ENCODE measurements around the gene CIT.

The CIT gene

GRCh38 chr12:119679490-119679889 lies 197.6 kb downstream of the CIT start:
- H3K36me3 Mint-ChIP-seq = peaks cover 79% of the 10 kb centered on the region
- H3K4me1 Mint-ChIP-seq = peaks cover 9% of the 10 kb centered on the region
- H3K27ac Mint-ChIP-seq = peak overlapping the region; percentile 77
- no peak for DNase-seq (ENCODE audit: low spot score in 2 of 2)
- ATAC-seq = no peak
- no peaks in the 10 kb centered on the region for H3K9me3 Mint-ChIP-seq
- no peak overlapping the region for H3K4me3 Mint-ChIP-seq

- H3K4me1 Mint-ChIP-seq = peaks cover 13% of the 10 kb centered on the region
- peaks cover 84% of the 10 kb centered on the region for H3K36me3 Mint-ChIP-seq
- H3K9me3 Mint-ChIP-seq = no peaks in the 10 kb centered on the region
- H3K27ac Mint-ChIP-seq = peak overlapping the region; percentile 77
- no peak for DNase-seq (ENCODE audit: low spot score in 2 of 2)
- H3K4me3 Mint-ChIP-seq = no peak overlapping the region
- no peak for ATAC-seq
These were observed 198.0 kb downstream of the CIT start for GRCh38 chr12:119679081-119679480.

GRCh38 chr12:119678459-119678858 lies 198.7 kb downstream of the CIT start:
- Mint-ChIP-seq H3K4me1 (peaks cover 20% of the 10 kb centered on the region), H3K27ac (no peak overlapping the region)
- ATAC-seq = no peak

GRCh38 chr12:119676573-119676972 lies 200.5 kb downstream of the CIT start:
- peaks cover 23% of the 10 kb centered on the region for H3K4me1 Mint-ChIP-seq
- no peak for DNase-seq (ENCODE audit: low spot score in 2 of 2)
- peaks cover 100% of the 10 kb centered on the region for H3K36me3 Mint-ChIP-seq
- no peak overlapping the region for H3K4me3 Mint-ChIP-seq
- no peak overlapping the region for H3K27ac Mint-ChIP-seq
- ATAC-seq = no peak
- no peaks in the 10 kb centered on the region for H3K9me3 Mint-ChIP-seq

More at GRCh38 chr12:119678459-119678858, 198.7 kb downstream of the CIT start:
- Mint-ChIP-seq H3K9me3 (no peaks in the 10 kb centered on the region), H3K36me3 (peaks cover 90% of the 10 kb centered on the region), H3K4me3 (no peak overlapping the region)
- no peak for DNase-seq (ENCODE audit: low spot score in 2 of 2)

GRCh38 chr12:119676022-119676421 lies 201.1 kb downstream of the CIT start:
- Mint-ChIP-seq H3K4me3 (no peak overlapping the region), H3K9me3 (no peaks in the 10 kb centered on the region), H3K27ac (peak overlapping the region; percentile 90), H3K4me1 (peaks cover 27% of the 10 kb centered on the region), H3K36me3 (peaks cover 100% of the 10 kb centered on the region)
- ATAC-seq (no peak), DNase-seq (ENCODE audit: low spot score in 2 of 2) (no peak)

GRCh38 chr12:119674560-119674959 lies 202.6 kb downstream of the CIT start:
- peak; percentile 49 for ATAC-seq
- H3K9me3 Mint-ChIP-seq = no peaks in the 10 kb centered on the region
- no peak overlapping the region for H3K4me3 Mint-ChIP-seq
- H3K27ac Mint-ChIP-seq = peak overlapping the region; percentile 90
- no peak for DNase-seq (ENCODE audit: low spot score in 2 of 2)
- peaks cover 100% of the 10 kb centered on the region for H3K36me3 Mint-ChIP-seq
- H3K4me1 Mint-ChIP-seq = peaks cover 42% of the 10 kb centered on the region

GRCh38 chr12:119673634-119674033 lies 203.5 kb downstream of the CIT start:
- Mint-ChIP-seq H3K27ac (peak overlapping the region; percentile 90), H3K36me3 (peaks cover 94% of the 10 kb centered on the region), H3K4me3 (peak overlapping the region; percentile 44), H3K4me1 (peaks cover 44% of the 10 kb centered on the region), H3K9me3 (no peaks in the 10 kb centered on the region)
- DNase-seq (ENCODE audit: low spot score in 2 of 2) (no peak), ATAC-seq (peak; percentile 67)

- H3K27ac Mint-ChIP-seq = peak overlapping the region; percentile 90
These were observed 204.9 kb downstream of the CIT start for GRCh38 chr12:119672194-119672593.

GRCh38 chr12:119671070-119671469 lies 206.1 kb downstream of the CIT start:
- DNase-seq (ENCODE audit: low spot score in 2 of 2) = no peak
- Mint-ChIP-seq H3K36me3 (peaks cover 83% of the 10 kb centered on the region), H3K4me3 (peak overlapping the region; percentile 86), H3K4me1 (peaks cover 59% of the 10 kb centered on the region), H3K9me3 (no peaks in the 10 kb centered on the region), H3K27ac (peak overlapping the region; percentile 90)
- no peak for ATAC-seq

More at GRCh38 chr12:119672194-119672593, 204.9 kb downstream of the CIT start:
- H3K36me3 Mint-ChIP-seq = peaks cover 94% of the 10 kb centered on the region
- DNase-seq (ENCODE audit: low spot score in 2 of 2) (no peak), ATAC-seq (no peak)
- no peaks in the 10 kb centered on the region for H3K9me3 Mint-ChIP-seq
- H3K4me3 Mint-ChIP-seq = no peak overlapping the region
- H3K4me1 Mint-ChIP-seq = peaks cover 47% of the 10 kb centered on the region

- Mint-ChIP-seq H3K4me3 (peak overlapping the region; percentile 86), H3K4me1 (peaks cover 62% of the 10 kb centered on the region), H3K27ac (peak overlapping the region; percentile 90), H3K36me3 (peaks cover 71% of the 10 kb centered on the region), H3K9me3 (no peaks in the 10 kb centered on the region)
- no peak for DNase-seq (ENCODE audit: low spot score in 2 of 2)
- no peak for ATAC-seq
These were observed 207.2 kb downstream of the CIT start for GRCh38 chr12:119669744-119670472.

- peaks cover 51% of the 10 kb centered on the region for H3K4me1 Mint-ChIP-seq
- DNase-seq (ENCODE audit: low spot score in 2 of 2) (no peak), ATAC-seq (peak; percentile 1)
- peak overlapping the region; percentile 94 for H3K27ac Mint-ChIP-seq
- peak overlapping the region; percentile 86 for H3K4me3 Mint-ChIP-seq
- no peaks in the 10 kb centered on the region for H3K9me3 Mint-ChIP-seq
- peaks cover 56% of the 10 kb centered on the region for H3K36me3 Mint-ChIP-seq
These were observed 208.7 kb downstream of the CIT start for GRCh38 chr12:119668324-119668841.

- peak within 1 kb of the TSS; percentile 86 for H3K4me3 Mint-ChIP-seq
- H3K27ac Mint-ChIP-seq = peak within 1 kb of the TSS; percentile 94
- ATAC-seq (peak; percentile 98), DNase-seq (ENCODE audit: low spot score in 2 of 2) (peak; percentile 91 to 97)
- H3K36me3 Mint-ChIP-seq = peaks cover 50% of the 10 kb centered on the region
- H3K9me3 Mint-ChIP-seq = no peaks in the 10 kb centered on the region
- peaks cover 44% of the 10 kb centered on the region for H3K4me1 Mint-ChIP-seq
These were observed 209.4 kb downstream of the CIT start, which contains the start of gene PRKAB1 for GRCh38 chr12:119667577-119668323. TSS of gene PRKAB1 (plus strand) at chr12:119668133. CDS start at chr12:119668245, 112 bp downstream.

GRCh38 chr12:119666900-119667576 lies 210.1 kb downstream of the CIT start:
- ATAC-seq = peak; percentile 4
- Mint-ChIP-seq H3K27ac (peak overlapping the region; percentile 94), H3K36me3 (peaks cover 42% of the 10 kb centered on the region), H3K4me3 (peak overlapping the region; percentile 86), H3K4me1 (peaks cover 41% of the 10 kb centered on the region), H3K9me3 (no peaks in the 10 kb centered on the region)
- no peak for DNase-seq (ENCODE audit: low spot score in 2 of 2)

- Mint-ChIP-seq H3K4me1 (peaks cover 38% of the 10 kb centered on the region), H3K9me3 (no peaks in the 10 kb centered on the region), H3K4me3 (peak overlapping the region; percentile 86), H3K27ac (peak overlapping the region; percentile 94), H3K36me3 (peaks cover 35% of the 10 kb centered on the region)
- no peak for DNase-seq (ENCODE audit: low spot score in 2 of 2)
- ATAC-seq = no peak
These were observed 210.8 kb downstream of the CIT start for GRCh38 chr12:119666226-119666795.
